Activated naive CD8-positive, alpha-beta T cell treated with anti-CD3 and anti-CD28 coated beads, Interleukin-2, amount 50 U/mL, for 24 hours (primary cell): ENCODE results near the gene CAMKK2.
A peak's percentile ranks its signal among the peaks of the same experiment; 100 is the strongest.
"Not testable (repeated sequence)": the region's sequence is repeated elsewhere in the genome, so short reads cannot be mapped to it uniquely, and the experiment has no call there.

Source experiments
- ATAC-seq: fragments of 150-1000 bp; cut with Tn5 transposase; one replicate; pipeline ENCODE4 v1.10.0; 2021
- DNase-seq: peaks from one replicate; pipeline ENCODE4 v3.0.0; 2021
- H3K27ac Mint-ChIP-seq: one replicate; pipeline ENCODE4 v1.8.0; 2021; ENCODE audit warnings: mild to moderate bottlenecking, mixed read lengths
- H3K27me3 Mint-ChIP-seq: one replicate; pipeline ENCODE4 v1.8.0; 2021; ENCODE audit warnings: mixed read lengths
- H3K36me3 Mint-ChIP-seq: one replicate; pipeline ENCODE4 v1.8.0; 2021; ENCODE audit warnings: low read depth, mixed read lengths
- H3K4me1 Mint-ChIP-seq: one replicate; pipeline ENCODE4 v1.8.0; 2021; ENCODE audit warnings: mixed read lengths
- H3K4me3 Mint-ChIP-seq: one replicate; pipeline ENCODE4 v1.8.0; 2021; ENCODE audit warnings: mild to moderate bottlenecking, moderate library complexity, mixed read lengths
- H3K9me3 Mint-ChIP-seq: one replicate; pipeline ENCODE4 v1.8.0; 2021; ENCODE audit warnings: mixed read lengths

Gene CAMKK2

DNA sequence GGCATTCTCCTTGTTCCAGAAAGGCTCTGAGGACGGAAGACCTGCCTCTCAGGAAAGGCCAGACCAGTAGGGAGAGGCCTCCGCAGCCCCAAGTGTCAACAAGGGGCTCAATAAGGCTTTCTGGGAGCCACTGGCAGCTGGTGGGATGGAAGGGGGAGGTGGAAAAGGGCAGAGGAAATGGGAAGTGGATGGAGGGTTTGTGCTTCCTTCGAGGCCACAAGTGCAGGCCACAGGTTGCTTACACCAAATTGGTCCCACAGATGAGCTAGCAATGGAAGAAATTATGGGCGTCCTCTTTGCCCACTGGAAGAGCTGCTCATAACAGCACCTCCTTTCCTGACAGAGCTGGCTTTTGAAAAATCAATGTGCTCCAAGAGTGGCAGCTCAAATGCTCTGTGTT lies 58.4 kb downstream of the CAMKK2 start:
- H3K36me3 Mint-ChIP-seq = peaks cover 23% of the 10 kb centered on the region
- DNase-seq = no peak

DNA sequence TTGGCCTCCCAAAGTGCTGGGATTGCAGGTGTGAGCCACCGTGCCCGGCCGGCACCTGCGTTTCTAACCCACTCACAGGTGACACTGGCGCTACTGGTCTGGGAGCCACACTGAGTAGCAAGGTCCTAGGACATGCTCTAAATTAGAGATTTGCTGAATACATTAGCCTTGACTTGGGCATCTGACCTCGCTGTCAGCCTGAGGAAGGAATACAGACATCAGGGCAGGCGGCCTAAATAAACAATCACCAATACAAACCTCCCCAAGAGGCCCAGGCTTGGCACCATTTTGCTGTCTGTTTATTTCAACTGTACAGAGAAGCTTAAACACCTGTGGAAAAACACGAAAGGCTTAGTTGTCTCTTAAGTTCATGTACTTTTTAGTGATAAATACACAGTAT lies 59.1 kb downstream of the CAMKK2 start:
- no peaks in the 10 kb centered on the region for H3K9me3 Mint-ChIP-seq
- H3K27ac Mint-ChIP-seq = no peak overlapping the region
- no peaks in the 10 kb centered on the region for H3K27me3 Mint-ChIP-seq
- peaks cover 23% of the 10 kb centered on the region for H3K36me3 Mint-ChIP-seq
- H3K4me3 Mint-ChIP-seq = no peak overlapping the region
- DNase-seq (no peak), ATAC-seq (no peak)
- peaks cover 35% of the 10 kb centered on the region for H3K4me1 Mint-ChIP-seq

More for the DNA sequence above, 58.4 kb downstream of the CAMKK2 start:
- Mint-ChIP-seq H3K9me3 (no peaks in the 10 kb centered on the region), H3K4me1 (peaks cover 35% of the 10 kb centered on the region), H3K4me3 (no peak overlapping the region), H3K27me3 (no peaks in the 10 kb centered on the region), H3K27ac (no peak overlapping the region)
- no peak for ATAC-seq

- ATAC-seq = no peak
- Mint-ChIP-seq H3K27ac (no peak overlapping the region), H3K36me3 (peaks cover 25% of the 10 kb centered on the region)
Measured at GRCh38 chr12:121236776-121237175, 59.7 kb downstream of the CAMKK2 start.

GRCh38 chr12:121233628-121234020 lies 62.9 kb downstream of the CAMKK2 start:
- H3K4me1 Mint-ChIP-seq = peaks cover 2% of the 10 kb centered on the region
- no peak overlapping the region for H3K27ac Mint-ChIP-seq
- DNase-seq (no peak), ATAC-seq (no peak)
- H3K9me3 Mint-ChIP-seq = no peaks in the 10 kb centered on the region
- H3K4me3 Mint-ChIP-seq = no peak overlapping the region
- no peaks in the 10 kb centered on the region for H3K27me3 Mint-ChIP-seq
- H3K36me3 Mint-ChIP-seq = peaks cover 12% of the 10 kb centered on the region

More at GRCh38 chr12:121236776-121237175, 59.7 kb downstream of the CAMKK2 start:
- H3K4me1 Mint-ChIP-seq = peaks cover 31% of the 10 kb centered on the region
- H3K27me3 Mint-ChIP-seq = no peaks in the 10 kb centered on the region
- H3K9me3 Mint-ChIP-seq = no peaks in the 10 kb centered on the region
- no peak for DNase-seq
- no peak overlapping the region for H3K4me3 Mint-ChIP-seq

DNA sequence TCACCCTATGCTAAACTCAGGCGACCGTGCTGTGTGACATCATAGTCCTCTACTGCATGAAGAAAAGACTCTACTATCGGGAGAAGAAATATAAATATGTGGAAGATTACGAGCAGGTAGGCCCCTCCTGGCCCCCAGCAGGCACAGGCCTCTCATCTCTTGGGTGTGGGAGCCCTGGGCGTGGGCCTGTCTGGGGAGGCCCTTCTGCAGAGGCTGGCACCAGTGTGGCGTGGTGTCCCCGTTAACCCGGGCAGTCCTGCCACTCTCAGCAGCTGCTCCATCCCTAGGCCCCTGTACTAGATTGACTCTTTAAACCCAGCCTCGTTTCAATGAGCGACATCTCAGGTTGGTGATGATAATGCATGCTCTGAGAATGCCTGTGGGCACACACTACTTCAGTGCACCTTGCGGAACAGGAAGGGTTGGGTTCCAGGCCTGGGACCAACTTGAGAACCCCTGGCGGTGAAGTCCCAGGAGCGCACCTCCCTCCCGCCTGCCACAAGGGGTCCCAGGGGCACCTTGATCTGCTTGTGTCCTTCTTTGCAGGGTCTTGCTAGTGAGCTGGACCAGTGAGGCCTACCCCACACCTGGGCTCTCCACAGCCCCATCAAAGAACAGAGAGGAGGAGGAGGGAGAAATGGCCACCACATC lies 63.4 kb downstream of the CAMKK2 start:
- H3K27ac Mint-ChIP-seq = no peak overlapping the region
- DNase-seq (no peak), ATAC-seq (no peak)
- no peaks in the 10 kb centered on the region for H3K9me3 Mint-ChIP-seq
- H3K4me3 Mint-ChIP-seq = no peak overlapping the region
- H3K27me3 Mint-ChIP-seq = no peaks in the 10 kb centered on the region
- peaks cover 14% of the 10 kb centered on the region for H3K36me3 Mint-ChIP-seq
- peaks cover 2% of the 10 kb centered on the region for H3K4me1 Mint-ChIP-seq

- no peak for ATAC-seq
- Mint-ChIP-seq H3K9me3 (no peaks in the 10 kb centered on the region), H3K4me3 (no peak overlapping the region), H3K27ac (no peak overlapping the region), H3K4me1 (no peaks in the 10 kb centered on the region), H3K36me3 (peaks cover 11% of the 10 kb centered on the region), H3K27me3 (no peaks in the 10 kb centered on the region)
- DNase-seq = no peak
Measured at GRCh38 chr12:121232163-121232562, 64.3 kb downstream of the CAMKK2 start.

DNA sequence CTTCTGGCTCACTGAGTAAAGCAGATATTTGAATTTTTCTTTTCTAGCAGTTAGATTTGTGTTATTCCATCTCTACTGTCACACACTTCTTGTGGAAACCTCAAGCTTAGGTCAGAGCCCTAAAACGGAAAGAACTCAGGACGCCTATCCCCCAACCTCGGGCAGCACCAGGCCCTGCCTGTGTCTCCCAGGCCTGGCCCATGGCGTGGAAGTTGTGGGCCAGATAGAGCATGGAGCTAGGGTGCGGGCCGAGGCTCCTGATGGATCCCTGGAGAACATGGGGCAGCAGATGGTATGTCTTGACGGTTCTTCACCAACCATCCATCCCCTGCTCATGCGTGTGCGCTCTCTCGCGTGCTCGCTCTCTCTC lies 66.0 kb downstream of the CAMKK2 start:
- ATAC-seq = no peak
- H3K27me3 Mint-ChIP-seq = no peaks in the 10 kb centered on the region
- H3K27ac Mint-ChIP-seq = no peak overlapping the region
- peaks cover 9% of the 10 kb centered on the region for H3K36me3 Mint-ChIP-seq
- no peak for DNase-seq
- H3K4me1 Mint-ChIP-seq = peaks cover 4% of the 10 kb centered on the region
- no peak overlapping the region for H3K4me3 Mint-ChIP-seq
- H3K9me3 Mint-ChIP-seq = no peaks in the 10 kb centered on the region

- not testable (repeated sequence) for H3K4me1 Mint-ChIP-seq, H3K9me3 Mint-ChIP-seq, H3K36me3 Mint-ChIP-seq, H3K27ac Mint-ChIP-seq, H3K27me3 Mint-ChIP-seq, H3K4me3 Mint-ChIP-seq
- peak; percentile 74 for ATAC-seq
- peak; percentile 74 for DNase-seq
Measured at GRCh38 chr12:121229826-121230537, 66.5 kb downstream of the CAMKK2 start.

GRCh38 chr12:121228919-121229665 lies 67.4 kb downstream of the CAMKK2 start:
- no peak for ATAC-seq
- Mint-ChIP-seq H3K9me3 (no peaks in the 10 kb centered on the region), H3K4me3 (no peak overlapping the region), H3K27me3 (no peaks in the 10 kb centered on the region), H3K36me3 (peaks cover 7% of the 10 kb centered on the region), H3K27ac (no peak overlapping the region), H3K4me1 (peaks cover 11% of the 10 kb centered on the region)
- no peak for DNase-seq

DNA sequence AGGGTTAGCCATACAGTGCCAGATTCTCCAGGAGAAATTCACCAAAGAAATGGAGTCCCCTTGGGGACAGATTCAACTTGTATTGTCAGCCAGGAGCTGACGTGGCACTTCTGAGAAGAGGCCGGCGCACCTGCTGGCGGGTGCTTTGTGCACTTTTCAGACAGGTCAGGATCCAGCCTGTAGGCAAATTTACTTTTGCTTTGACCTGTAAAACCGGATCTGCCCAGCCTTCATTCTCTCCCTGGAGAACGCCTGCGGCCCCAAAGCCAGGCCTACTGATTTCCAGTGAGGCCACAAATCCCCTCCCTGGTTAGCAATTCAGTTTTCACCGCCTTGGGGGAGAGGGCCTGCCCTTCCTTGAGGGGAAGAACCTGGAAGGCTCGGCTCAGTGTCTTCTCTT lies 69.2 kb downstream of the CAMKK2 start:
- H3K27me3 Mint-ChIP-seq = no peaks in the 10 kb centered on the region
- H3K4me1 Mint-ChIP-seq = peaks cover 26% of the 10 kb centered on the region
- no peak overlapping the region for H3K4me3 Mint-ChIP-seq
- no peaks in the 10 kb centered on the region for H3K9me3 Mint-ChIP-seq
- peaks cover 12% of the 10 kb centered on the region for H3K36me3 Mint-ChIP-seq
- DNase-seq (no peak), ATAC-seq (no peak)
- H3K27ac Mint-ChIP-seq = no peak overlapping the region

GRCh38 chr12:121226871-121227270 lies 69.6 kb downstream of the CAMKK2 start:
- H3K27ac Mint-ChIP-seq = not testable (repeated sequence)

DNA sequence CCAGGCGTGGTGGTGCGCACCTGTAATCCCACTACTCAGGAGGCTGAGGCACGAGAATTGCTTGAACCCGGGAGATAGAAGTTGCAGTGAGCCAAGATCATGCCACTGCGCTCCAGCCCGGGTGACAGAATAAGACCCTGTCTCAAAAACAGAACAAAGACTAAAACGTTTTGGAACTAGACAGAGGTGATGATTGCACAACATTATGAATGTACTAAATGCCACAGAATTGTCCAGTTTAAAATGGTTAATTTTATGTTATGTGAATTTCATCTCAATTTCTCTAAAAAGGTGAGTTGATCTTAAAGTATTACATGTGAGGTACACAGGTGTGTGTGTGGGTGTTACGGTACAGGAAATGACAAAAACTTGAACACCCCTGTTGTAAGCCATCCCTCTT lies 70.1 kb downstream of the CAMKK2 start:
- Mint-ChIP-seq H3K27me3 (no peaks in the 10 kb centered on the region), H3K9me3 (no peaks in the 10 kb centered on the region), H3K4me3 (no peak overlapping the region), H3K27ac (no peak overlapping the region), H3K36me3 (peaks cover 15% of the 10 kb centered on the region), H3K4me1 (peaks cover 26% of the 10 kb centered on the region)
- DNase-seq (no peak), ATAC-seq (no peak)

More at GRCh38 chr12:121226871-121227270, 69.6 kb downstream of the CAMKK2 start:
- not testable (repeated sequence) for H3K4me3 Mint-ChIP-seq, ATAC-seq, DNase-seq, H3K9me3 Mint-ChIP-seq, H3K27me3 Mint-ChIP-seq
- Mint-ChIP-seq H3K36me3 (peaks cover 11% of the 10 kb centered on the region), H3K4me1 (peaks cover 26% of the 10 kb centered on the region)

DNA sequence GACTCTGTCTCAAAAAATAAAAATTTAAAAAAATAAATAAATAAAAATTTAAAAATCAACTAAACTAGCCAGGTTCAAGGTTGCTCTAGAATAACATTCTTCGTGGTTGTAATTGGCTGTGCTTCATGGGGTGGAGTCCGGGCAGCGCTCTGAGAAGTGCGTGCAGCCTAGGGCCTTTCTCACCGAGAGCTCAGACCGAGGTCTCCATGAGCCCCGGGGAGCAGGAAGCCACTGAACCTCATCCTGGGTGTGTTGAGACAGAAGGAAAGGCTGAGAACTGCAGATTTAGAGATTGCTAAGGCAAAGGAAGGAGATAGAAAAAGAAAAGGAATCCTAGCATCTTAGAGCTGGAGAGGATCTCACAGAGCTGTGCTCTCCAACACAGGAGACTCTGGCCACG lies 71.9 kb downstream of the CAMKK2 start:
- ATAC-seq (peak; percentile 31), DNase-seq (no peak)
- Mint-ChIP-seq H3K4me1 (peaks cover 26% of the 10 kb centered on the region), H3K27me3 (no peaks in the 10 kb centered on the region), H3K9me3 (no peaks in the 10 kb centered on the region), H3K4me3 (no peak overlapping the region), H3K36me3 (peaks cover 15% of the 10 kb centered on the region), H3K27ac (peak overlapping the region; percentile 57)

DNA sequence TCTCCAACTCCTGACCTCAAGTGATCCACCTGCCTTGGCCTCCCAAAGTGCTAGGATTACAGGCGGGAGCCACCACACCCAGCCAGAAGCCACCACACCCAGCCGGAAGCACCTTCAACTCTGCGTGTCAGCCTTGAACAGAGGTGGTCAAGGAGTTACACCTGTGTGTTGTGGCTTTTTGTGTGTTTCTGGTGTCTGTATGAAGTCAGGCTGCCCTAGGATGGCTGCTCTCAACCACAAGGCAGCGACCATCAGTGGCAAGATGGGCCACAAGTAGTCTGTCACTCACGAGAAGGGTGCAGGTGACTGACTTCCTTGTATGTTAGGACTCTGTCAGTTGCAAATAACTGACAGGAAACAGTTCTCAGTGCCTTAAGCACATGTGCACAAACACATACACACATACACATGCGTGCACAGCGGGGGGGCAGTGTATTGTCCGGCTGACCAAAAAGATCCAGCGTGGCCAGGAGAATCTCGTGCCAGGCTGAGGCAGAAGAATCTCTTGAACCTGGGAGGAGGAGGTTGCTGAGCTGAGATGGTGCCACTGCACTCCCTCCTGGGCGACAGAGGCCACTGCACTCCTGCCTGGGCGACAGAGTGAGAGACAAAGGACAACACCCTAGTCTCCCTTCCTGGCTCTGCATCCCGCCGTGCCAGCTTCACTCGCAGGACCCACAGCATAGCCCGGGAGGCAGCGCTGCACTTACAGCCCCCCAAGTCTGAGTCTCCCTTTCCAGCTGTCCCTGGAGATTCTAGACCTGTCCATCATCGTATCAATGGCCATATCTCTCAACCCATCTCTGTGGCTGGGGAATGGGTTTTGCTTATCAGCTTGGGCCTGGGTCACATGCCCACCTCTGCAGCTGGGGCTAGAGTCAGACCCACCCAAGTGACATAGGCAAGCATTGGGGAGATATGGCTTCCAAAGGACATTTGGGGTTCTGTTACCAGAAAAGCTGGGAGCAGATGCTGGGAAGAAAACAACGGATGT lies 72.9 kb downstream of the CAMKK2 start:
- Mint-ChIP-seq H3K9me3 (no peaks in the 10 kb centered on the region), H3K4me1 (peaks cover 26% of the 10 kb centered on the region), H3K36me3 (peaks cover 18% of the 10 kb centered on the region)

More for the DNA sequence above, 72.9 kb downstream of the CAMKK2 start:
- DNase-seq = peak; percentile 34
- Mint-ChIP-seq H3K27ac (peak overlapping the region; percentile 52), H3K27me3 (no peaks in the 10 kb centered on the region), H3K4me3 (no peak overlapping the region)
- peak; percentile 63 for ATAC-seq
